GM21423 (cell line): ENCODE results near the gene F10.
"Not testable (repeated sequence)": the region's sequence is repeated elsewhere in the genome, so short reads cannot be mapped to it uniquely, and the experiment has no call there.

Source experiments
- ATAC-seq: cut with Tn5 transposase; IDR thresholded peaks from one replicate; pipeline ENCODE4 v1.9.1; 2021; ENCODE audit warnings: mild to moderate bottlenecking, moderate library complexity; ENCODE audit not compliant: unreplicated experiment

F10 gene

GRCh38 chr13:113098162-113098732, 24.4 kb upstream of the F10 start:
- no peak for ATAC-seq

GRCh38 chr13:113099142-113099541, 23.5 kb upstream of the F10 start:
- no peak for ATAC-seq

GRCh38 chr13:113102302-113102701, 20.3 kb upstream of the F10 start:
- ATAC-seq: not testable (repeated sequence)

- no peak for ATAC-seq
Observed at GRCh38 chr13:113102727-113103126, 19.9 kb upstream of the F10 start.

- no peak for ATAC-seq
Observed at GRCh38 chr13:113103646-113104045, 19.0 kb upstream of the F10 start.

- ATAC-seq: no peak
Observed at GRCh38 chr13:113105032-113105920, 17.3 kb upstream of the F10 start, which contains the start of gene F7. Gene F7, plus strand, starts transcription at chr13:113105791. Its CDS starts 51 bp downstream, at chr13:113105842.

- no peak for ATAC-seq
Observed at GRCh38 chr13:113105921-113106452, 16.6 kb upstream of the F10 start.

- no peak for ATAC-seq
Observed at GRCh38 chr13:113106711-113107351, 15.8 kb upstream of the F10 start.

GRCh38 chr13:113108521-113108920, 14.1 kb upstream of the F10 start:
- ATAC-seq: not testable (repeated sequence)

- ATAC-seq: no peak
Observed at GRCh38 chr13:113109151-113110047, 13.2 kb upstream of the F10 start.

GRCh38 chr13:113110048-113110851, 12.3 kb upstream of the F10 start:
- ATAC-seq: no peak

GRCh38 chr13:113110852-113111315, 11.7 kb upstream of the F10 start:
- no peak for ATAC-seq

GRCh38 chr13:113111821-113112220, 10.8 kb upstream of the F10 start:
- not testable (repeated sequence) for ATAC-seq

- ATAC-seq: not testable (repeated sequence)
Observed at GRCh38 chr13:113112475-113112874, 10.1 kb upstream of the F10 start.

- ATAC-seq: no peak
Observed at GRCh38 chr13:113112893-113113845, 9.4 kb upstream of the F10 start.

- ATAC-seq: no peak
Observed at GRCh38 chr13:113113846-113114271, 8.7 kb upstream of the F10 start.

GRCh38 chr13:113114511-113115362, 7.9 kb upstream of the F10 start:
- no peak for ATAC-seq
